Umbilical cord (tissue), 2 donors: ENCODE measurements around the gene GAS2L1. TPM values are rescaled to one million over a fixed set of nuclear protein-coding genes. Genes with fewer than 3 reads are reported as not detected.

Source experiments
- DNase-seq: peaks from one replicate; pipeline ENCODE4 v3.0.0-alpha.2; 2015; ENCODE audit warnings: low spot score
- total RNA-seq: library from RNA; depleted of rRNA; stranded (reverse); fragments of >200 nt; gene quantifications from one replicate; pipeline ENCODE4 v1.2.3, GENCODE V29; 2014; ENCODE audit warnings: low replicate concordance; ENCODE audit not compliant: insufficient read depth

Gene GAS2L1
- 1.7 TPM for total RNA-seq

DNA sequence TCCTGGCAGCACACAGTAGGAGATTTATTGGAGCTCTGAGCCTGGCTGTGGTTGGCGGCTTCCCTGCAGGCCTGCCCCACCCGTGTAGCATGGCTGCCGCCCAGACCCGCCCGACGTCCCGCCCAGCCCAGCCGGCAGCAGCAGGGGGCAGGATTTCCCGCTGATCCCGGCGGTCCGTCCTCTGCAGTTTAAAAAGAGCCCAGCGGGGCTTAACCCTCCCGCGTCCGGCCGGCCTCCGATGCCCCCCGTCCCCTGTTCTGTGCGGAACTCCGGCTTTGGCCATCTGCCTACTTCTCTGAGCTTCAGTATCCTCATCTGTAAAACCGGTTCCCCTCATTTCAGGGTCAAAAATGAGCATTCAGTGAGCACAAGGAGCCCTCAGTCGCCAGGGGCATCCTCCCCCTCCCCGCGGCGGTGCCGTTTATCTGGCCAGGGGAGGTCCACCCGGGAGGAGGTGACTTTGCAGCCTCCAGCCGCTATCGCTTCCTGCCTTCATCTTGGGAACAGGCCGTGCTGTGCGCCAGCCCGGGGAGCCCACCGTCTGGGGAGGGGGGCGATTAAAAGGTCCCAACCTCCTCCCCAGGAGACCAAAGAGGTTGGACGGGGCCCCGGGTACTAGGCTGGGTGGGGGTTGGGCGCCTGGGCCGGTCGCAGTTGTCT, at the start of gene GAS2L1:
Gene GAS2L1, plus strand, starts transcription at position 476 of the 660 bp plus-strand sequence. CDS start 1,456 bp downstream, outside the sequence.
- peak; percentile 89 for DNase-seq

GRCh38 chr22:29257751-29258181, 48.7 kb upstream of the GAS2L1 start:
- DNase-seq: no peak

- no peak for DNase-seq
Observed at GRCh38 chr22:29258407-29259252, 47.8 kb upstream of the GAS2L1 start.

- no peak for DNase-seq
Observed at GRCh38 chr22:29259253-29259899, 47.1 kb upstream of the GAS2L1 start.

DNA sequence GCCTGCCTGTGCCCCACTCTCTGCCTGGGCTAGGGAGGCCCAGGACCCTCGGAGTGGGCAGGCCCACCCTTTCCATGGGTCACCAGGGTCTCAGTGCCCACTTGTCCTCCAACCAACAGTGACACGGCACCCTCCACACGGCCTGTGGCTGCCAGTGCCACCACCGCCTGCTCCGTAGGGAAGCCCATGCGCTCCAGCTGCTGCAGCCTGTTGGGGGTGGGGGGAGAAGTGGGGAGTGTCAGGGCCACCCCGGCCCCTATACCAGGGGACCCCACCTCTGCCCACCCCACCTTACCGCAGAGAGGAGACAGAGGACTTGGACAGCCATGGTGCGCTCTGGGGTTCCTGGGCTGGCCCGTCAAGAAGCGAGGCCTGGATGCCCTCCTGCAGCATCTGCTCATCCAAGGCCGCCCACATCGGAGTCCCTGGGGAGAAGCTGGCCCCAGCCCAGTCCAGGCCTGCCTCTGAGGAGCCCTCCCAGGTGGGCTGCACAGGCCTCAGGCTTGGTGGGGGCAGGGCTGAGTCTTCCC, 46.4 kb upstream of the GAS2L1 start:
- DNase-seq: no peak

- DNase-seq: no peak
Observed at GRCh38 chr22:29260601-29261315, 45.7 kb upstream of the GAS2L1 start.

DNA sequence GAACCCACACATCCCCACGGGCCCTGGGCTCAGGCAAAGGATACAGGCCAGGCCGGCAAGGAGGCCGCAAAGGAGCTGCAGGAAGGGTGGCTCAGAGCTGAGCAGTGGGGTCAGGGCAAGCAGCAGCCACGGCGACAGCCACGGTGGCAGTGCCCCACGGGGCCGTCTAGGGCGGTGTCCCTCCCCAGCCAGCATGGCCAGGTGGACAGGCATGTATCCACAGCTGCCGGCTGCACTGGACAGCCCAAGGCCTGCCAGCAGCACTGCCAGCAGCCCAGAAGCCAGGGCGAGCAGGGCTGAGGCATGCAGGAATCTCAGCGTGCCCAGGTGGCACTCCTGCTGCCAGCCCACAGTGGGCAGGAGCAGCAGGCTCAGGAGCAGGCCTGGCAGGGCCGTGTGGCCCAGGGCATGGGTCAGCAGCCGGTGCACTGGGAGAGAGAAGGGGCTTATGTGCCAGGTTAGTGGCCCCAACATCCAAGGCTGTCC, 42.6 kb upstream of the GAS2L1 start:
- no peak for DNase-seq

GRCh38 chr22:29265305-29265704, 41.1 kb upstream of the GAS2L1 start:
- no peak for DNase-seq

DNA sequence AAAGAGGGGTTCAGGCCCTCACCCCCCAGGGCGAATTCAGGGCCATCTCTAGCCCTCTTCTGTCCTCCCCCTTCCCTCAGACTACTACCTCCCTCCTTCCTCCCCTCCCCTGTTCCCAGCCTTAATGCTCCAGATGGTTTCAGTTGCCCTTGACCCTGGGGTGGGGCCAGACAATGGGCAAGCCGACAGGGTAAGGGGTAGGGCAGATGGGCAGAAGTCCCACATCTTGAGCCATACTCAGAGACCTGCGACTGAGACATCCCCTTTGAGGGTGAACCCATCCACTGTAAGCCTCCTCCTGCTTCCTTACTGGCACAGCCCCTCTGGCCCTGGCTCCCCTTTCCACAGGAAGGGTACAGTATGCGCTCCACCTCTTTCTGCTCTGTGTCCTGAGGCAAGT, 40.5 kb upstream of the GAS2L1 start:
- DNase-seq: no peak

- no peak for DNase-seq
Observed at GRCh38 chr22:29266564-29267461, 39.6 kb upstream of the GAS2L1 start.

GRCh38 chr22:29267462-29267857, 39.0 kb upstream of the GAS2L1 start:
- peak; percentile 10 for DNase-seq

DNA sequence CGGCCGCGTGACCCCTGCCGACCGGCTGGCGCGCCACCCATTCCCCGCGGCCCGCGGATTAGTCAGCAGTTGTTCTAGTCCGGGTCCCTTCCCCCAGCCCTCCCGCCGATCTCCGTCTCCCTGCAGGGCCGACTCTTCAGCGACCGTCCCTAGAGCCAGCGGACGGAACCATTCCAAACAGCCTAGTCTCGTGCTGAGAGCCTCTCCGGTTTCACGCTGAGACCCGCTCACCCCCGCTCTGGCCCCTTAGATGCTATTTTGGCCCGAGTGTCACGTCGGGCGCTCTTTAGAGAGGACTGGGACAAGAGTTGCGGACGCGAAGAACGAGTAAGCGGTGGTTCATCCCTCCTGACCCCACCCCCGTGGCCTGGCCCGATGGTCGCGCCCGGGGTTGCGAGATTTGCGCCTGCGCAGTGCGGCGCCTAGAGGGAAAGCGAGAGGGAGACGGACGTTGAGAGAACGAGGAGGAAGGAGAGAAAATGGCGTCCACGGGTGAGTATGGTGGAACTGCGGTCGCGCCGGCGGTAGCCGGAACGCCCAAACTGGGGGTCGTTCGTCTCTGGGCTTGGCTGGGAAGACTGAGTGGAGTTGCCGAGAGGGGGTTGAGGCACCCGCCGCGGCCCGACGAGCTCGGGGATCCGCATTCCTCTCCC, 38.5 kb upstream of the GAS2L1 start, which contains the start of the genes EWSR1 and RHBDD3:
Gene EWSR1, plus strand, starts transcription at position 411 of the 653 bp plus-strand sequence. Its CDS starts 69 bp downstream, at position 480.
Gene RHBDD3, minus strand, starts transcription at position 124 of the 653 bp plus-strand sequence. CDS start 2,355 bp downstream, outside the sequence.
- peak; percentile 97 for DNase-seq

- DNase-seq: peak; percentile 81
Observed at GRCh38 chr22:29268511-29269229, 37.8 kb upstream of the GAS2L1 start.

DNA sequence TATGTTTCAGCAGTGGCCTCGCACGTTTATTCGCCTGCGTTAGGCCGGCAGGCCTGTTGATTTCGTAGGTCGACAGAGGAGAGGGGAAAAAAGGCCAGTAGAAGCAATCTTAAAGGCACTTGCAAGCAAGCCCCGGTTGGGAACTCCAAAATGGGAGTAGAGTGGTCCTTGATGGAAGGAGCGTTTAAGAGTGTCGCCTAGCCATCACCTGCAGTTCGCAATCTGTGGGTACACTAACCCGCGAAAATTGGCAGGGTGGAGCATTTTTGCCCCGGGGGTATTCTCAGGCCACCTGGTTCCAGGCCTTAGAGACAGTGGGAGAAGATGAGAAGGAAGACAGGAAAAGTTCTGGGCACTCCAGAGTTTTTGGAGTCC, 37.2 kb upstream of the GAS2L1 start:
- peak; percentile 13 for DNase-seq

DNA sequence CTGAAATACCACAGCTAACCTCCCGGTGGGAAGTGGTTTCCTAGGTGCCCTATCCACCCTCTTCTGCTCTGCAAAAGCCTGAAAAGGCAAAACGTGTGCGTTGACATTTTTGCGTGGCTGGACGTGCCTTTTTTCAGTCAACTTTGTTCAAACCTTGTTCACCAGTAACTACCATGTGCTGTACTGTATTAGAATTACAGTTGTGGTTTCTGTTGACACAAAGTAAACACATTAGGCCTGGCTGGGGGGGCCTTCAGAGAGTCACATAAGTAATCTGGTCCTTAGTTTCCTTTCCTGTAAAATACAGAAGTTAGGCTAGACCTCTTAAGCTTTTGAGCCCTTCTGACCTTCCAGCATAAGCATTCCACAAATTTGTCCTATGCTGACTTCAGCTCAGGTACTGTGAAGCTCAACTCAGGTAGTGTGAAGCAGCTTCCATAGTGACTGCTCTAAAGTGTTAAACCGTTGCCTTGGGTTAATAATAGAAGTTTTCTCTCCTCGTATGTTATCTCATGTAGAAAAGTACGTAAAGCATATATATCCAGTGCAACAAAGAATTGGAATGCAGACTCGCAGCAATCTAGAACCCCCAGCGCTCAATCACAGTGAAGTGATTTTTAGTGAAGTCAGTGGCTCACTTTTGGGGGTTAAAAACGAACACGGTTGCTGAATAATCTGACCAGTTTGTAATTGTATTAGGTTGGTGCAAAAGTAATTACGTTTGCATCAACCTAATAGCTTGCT, 36.5 kb upstream of the GAS2L1 start:
- DNase-seq: peak; percentile 17

DNA sequence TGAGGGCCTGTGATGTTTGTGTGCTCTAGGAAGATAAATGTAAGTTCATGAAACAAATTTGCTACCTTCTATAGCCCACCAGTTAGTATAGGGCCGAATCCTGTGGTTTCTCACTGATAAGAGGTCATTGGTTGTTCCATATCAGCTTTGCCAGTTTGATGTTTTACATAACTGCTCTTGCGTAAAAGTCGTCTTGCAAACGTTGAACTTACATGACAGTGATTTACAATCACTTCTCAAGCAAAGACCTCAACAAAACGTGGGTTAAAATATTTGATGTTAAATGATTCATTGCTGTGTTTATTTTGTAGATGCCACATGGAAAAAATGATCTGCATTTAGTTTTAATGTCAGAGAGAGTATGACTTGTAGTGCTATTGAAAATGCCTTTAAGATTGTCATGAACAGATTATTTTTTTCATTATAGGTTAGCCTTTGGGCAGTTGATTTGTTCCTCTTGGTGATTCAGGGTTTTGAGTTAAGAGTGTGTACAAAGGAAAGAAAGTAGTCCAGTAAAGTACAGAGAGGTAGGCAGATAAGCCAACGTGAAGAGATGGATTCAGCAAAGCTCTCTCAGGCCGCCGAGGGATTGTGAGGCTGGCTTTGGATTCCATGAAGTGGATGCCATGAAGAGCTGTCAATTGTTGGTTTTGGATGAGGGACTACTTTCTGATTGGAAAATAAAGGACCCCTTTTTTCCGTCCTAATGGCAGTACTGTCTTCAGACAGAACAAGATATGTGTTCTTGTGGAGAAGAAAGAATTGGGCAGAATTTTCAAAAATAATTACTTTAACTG, 35.8 kb upstream of the GAS2L1 start:
- DNase-seq: peak; percentile 36

GRCh38 chr22:29272624-29273023, 33.8 kb upstream of the GAS2L1 start:
- DNase-seq: no peak
